Astrocyte of the cerebellum (primary cell): ENCODE results near the gene PARD6A.

Experiments
- DNase-seq: peaks from one replicate; pipeline ENCODE4 v3.0.0-alpha.2; 2011; ENCODE audit warnings: low read depth
- H3K4me3 ChIP-seq: 2 replicates; pipeline ENCODE4 v1.5.1; 2011; ENCODE audit warnings: mild to moderate bottlenecking, low read depth, low read length, moderate library complexity
- CTCF ChIP-seq: IDR thresholded peaks from 2 replicates; pipeline ENCODE4 v1.5.1; 2012; ENCODE audit warnings: low read length, low read depth, moderate library complexity, mild to moderate bottlenecking; ENCODE audit errors: missing control alignments
- in situ Hi-C: cut with HindIII; loops from 2 replicates; pipeline ENCODE4 v1.10.0; 2017; ENCODE audit warnings: low sequenced_read_pairs

Gene PARD6A

DNA sequence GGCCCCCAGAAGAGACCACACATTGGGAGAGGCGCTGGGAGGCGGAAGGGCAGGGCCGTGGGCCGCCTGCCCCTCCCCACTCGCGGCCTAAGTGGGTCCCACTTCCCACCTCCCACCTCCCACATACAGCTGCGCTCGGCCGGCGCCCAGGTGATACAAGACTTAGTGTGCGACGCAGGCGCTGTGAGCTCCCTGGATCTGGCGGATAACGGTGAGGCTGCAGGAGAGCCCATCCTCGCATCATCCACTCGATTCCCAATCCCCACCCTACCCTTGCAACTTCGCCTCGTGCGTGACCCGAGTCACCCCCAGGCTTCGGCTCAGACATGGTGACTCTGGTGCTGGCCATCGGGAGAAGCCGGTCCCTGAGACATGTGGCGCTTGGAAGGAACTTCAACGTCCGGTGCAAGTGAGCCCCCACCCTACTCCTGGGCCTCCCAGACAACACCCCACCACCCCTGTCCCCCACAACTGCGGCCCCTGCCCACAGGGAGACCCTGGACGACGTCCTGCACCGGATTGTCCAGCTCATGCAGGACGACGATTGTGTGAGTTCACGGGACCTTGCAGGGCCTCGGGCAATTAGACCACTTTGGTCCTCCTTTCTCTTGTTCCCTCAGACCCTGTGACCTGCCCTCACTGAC is 11.9 kb upstream of the PARD6A start:
- no peak overlapping the region for H3K4me3 ChIP-seq
- no peak for DNase-seq
- no peak for TF ChIP-seq CTCF
- in situ Hi-C loops = no loop called here

DNA sequence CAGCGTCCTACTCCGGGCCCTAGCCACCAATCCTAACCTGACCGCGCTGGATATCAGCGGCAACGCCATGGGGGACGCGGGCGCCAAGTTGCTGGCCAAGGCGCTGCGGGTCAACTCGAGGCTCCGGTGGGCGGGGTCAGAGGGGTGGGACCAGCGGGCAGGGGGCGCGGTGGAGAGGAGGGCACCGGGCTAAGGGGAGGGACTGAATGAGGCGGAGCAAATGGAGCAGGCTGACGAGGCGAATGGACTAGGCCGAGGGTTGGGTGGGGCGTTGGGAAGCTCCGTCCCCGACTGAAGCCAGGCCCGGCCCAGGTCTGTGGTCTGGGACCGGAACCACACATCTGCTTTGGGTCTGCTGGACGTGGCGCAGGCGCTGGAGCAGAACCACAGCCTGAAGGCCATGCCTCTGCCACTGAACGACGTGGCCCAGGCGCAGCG is 11.2 kb upstream of the PARD6A start:
- DNase-seq = no peak
- in situ Hi-C loops = no loop called here

DNA sequence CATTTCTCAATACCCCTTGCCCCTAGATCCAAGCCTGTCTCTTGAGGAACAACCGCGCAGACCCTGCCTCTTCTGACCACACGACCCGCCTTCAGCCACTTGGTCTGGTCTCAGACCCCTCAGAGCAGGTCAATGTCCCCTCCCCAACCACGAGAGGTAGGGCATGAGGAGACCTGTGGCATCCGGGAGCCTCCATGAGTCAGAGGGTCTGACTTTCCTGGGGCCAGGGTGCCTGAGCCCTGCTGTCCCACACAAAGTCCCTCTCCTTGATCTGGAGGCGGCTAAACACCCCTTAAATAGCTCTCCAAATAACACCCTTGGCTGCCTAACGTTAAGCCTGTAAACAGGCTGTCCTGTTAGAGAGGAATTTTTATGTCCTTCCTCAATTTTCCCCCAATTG is 10.7 kb upstream of the PARD6A start:
- no peak for TF ChIP-seq CTCF
- in situ Hi-C loops = no loop called here
- H3K4me3 ChIP-seq = no peak overlapping the region
- DNase-seq = no peak

More for the DNA sequence above, 11.2 kb upstream of the PARD6A start:
- H3K4me3 ChIP-seq = no peak overlapping the region
- TF ChIP-seq CTCF = no peak

- in situ Hi-C loops = no loop called here
- DNase-seq = no peak
- H3K4me3 ChIP-seq = no peak overlapping the region
- TF ChIP-seq CTCF = no peak
These were observed 9.7 kb upstream of the PARD6A start for GRCh38 chr16:67651039-67651438.

DNA sequence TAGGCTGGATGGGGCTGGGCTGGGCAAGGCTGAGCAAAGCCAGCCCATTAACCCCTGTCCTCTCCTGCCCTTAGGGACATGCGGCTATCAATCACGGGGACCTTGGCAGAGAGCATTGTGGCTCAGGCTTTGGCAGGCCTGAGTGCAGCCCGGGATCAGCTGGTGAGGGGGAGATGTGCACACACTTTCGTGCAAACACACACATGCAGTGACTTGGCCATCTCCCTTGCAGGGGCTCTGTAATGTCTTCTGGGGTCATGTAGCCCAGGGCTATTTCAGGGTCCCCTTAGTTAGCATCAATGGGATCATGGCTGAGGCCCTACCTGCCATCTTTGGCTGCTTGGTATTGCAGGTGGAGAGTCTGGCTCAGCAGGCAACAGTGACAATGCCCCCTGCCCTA is 8.9 kb upstream of the PARD6A start:
- H3K4me3 ChIP-seq = no peak overlapping the region
- DNase-seq = no peak
- in situ Hi-C loops = no loop called here
- TF ChIP-seq CTCF = no peak

DNA sequence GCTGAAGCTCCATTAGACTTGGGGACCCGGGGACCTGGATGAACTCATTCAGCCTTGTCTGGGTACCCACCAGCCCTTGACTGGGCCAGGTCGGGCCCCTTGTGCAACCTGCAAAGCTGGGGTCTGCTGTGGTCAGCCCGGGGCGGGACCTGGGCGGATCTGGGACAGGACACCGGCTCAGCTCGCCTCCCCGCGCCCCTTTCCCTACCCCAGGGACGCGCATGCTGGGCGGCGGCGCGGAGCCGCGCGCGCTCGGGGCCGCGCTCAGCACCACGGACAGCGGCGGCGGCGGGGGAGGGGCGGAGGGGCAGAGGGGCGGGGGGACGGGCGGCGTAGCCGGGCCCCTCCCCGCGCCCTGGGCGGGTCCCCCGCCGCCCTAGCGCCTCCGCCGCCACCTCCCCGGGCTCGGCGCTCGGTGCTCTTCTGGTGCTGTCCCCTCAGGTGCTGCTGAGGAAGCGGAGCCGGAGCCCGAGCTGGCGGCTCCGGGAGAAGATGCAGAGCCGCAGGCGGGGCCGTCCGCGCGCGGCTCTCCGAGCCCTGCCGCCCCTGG is 8.1 kb upstream of the PARD6A start:
- in situ Hi-C loops = no loop called here
- TF ChIP-seq CTCF = no peak
- peak overlapping the region; percentile 49 for H3K4me3 ChIP-seq
- no peak for DNase-seq
